ENCODE results near the gene NUP54. TPM values are rescaled to one million over a fixed set of nuclear protein-coding genes. Genes with fewer than 3 reads are reported as not detected.

The NUP54 gene
- total RNA-seq, 2 donors from 2014 or later: 63.7 to 66.6 TPM

- Mint-ChIP-seq H3K36me3 (peaks cover 35% of the 10 kb centered on the region), H3K4me1 (ENCODE audit: low read depth in 2 of 2) (no peaks in the 10 kb centered on the region), H3K4me3 (no peak overlapping the region), H3K9me3 (no peaks in the 10 kb centered on the region), H3K27ac (no peak overlapping the region), H3K27me3 (no peaks in the 10 kb centered on the region)
- ATAC-seq (no peak), DNase-seq (ENCODE audit: low spot score) (no peak)
Measured at GRCh38 chr4:76116821-76117220, 31.4 kb downstream of the NUP54 start.

DNA sequence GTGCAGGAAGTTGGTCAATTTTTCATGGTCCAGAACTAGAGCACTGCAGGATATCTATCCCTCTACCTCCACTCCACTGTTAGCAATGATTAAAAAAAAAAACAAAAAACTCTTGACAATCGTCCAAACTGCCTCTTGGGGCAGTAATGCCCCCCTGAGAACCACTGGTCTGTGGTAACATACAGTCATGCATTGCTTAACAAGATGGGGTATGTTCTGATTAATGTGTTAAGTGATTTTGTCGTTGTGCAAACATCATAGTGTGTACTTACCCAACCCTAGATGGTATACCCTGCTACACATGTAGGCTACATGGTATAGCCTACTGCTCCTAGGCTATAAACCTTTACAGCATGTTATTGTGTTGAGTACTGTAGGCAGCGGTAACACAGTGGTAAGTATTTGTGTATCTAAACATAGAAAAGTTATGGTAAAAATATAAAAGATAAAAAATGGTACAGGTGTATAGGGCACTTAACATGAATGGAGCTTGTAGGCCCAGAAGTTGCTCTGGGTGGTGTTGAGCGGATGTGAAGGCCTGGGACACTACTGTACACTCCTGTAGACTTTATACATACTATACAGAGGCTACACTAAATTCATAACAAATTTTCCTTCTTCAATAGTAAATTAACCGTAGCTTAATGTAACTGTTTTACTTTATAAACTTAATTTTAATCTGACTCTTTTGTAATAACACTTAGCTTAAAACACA is 39.6 kb downstream of the NUP54 start:
- Mint-ChIP-seq H3K36me3 (peaks cover 7% of the 10 kb centered on the region), H3K27ac (no peak overlapping the region), H3K9me3 (no peaks in the 10 kb centered on the region), H3K4me1 (ENCODE audit: low read depth in 2 of 2) (no peaks in the 10 kb centered on the region), H3K4me3 (no peak overlapping the region), H3K27me3 (peaks cover 0 to 1% of the 10 kb centered on the region in 2 donors)
- ATAC-seq (peak; percentile 81 to 86), DNase-seq (ENCODE audit: low spot score) (no peak)

GRCh38 chr4:76106442-76106841 is 41.8 kb downstream of the NUP54 start:
- no peak for ATAC-seq
- Mint-ChIP-seq H3K4me3 (no peak overlapping the region), H3K9me3 (no peaks in the 10 kb centered on the region), H3K36me3 (no peaks in the 10 kb centered on the region), H3K27ac (no peak overlapping the region), H3K4me1 (ENCODE audit: low read depth in 2 of 2) (no peaks in the 10 kb centered on the region), H3K27me3 (peaks cover 3 to 7% of the 10 kb centered on the region in 2 donors)
- no peak for DNase-seq (ENCODE audit: low spot score)

DNA sequence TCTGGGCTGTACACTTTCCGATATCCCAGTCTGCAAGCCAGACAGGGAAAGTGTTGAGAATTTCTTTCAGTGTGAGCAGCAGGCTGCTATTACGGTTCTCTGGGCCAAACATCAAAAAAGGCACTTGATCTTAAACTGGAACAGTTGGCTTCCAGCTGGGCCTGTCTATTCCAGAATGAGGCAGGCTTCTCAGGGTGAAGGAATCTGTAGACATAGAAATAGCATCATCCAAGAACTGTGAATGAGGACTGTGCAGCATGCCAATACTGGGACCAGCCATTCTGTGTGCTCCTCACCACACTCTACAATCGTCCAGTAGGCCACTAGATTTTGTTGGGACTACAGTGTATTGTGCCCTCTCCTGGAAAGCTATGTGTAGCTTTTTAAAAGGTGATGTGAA is 42.5 kb downstream of the NUP54 start:
- Mint-ChIP-seq H3K4me3 (no peak overlapping the region), H3K9me3 (no peaks in the 10 kb centered on the region), H3K27me3 (peaks cover 5 to 7% of the 10 kb centered on the region in 2 donors), H3K27ac (no peak overlapping the region), H3K36me3 (no peaks in the 10 kb centered on the region), H3K4me1 (ENCODE audit: low read depth in 2 of 2) (no peaks in the 10 kb centered on the region)
- ATAC-seq (no peak), DNase-seq (ENCODE audit: low spot score) (no peak)

- no peak overlapping the region for H3K27ac Mint-ChIP-seq
- H3K4me1 Mint-ChIP-seq (ENCODE audit: low read depth in 2 of 2): no peaks in the 10 kb centered on the region
- H3K36me3 Mint-ChIP-seq: no peaks in the 10 kb centered on the region
- DNase-seq (ENCODE audit: low spot score) (no peak), ATAC-seq (no peak)
- no peak overlapping the region for H3K4me3 Mint-ChIP-seq
- H3K9me3 Mint-ChIP-seq: no peaks in the 10 kb centered on the region
- peaks cover 0 to 10% of the 10 kb centered on the region in 2 donors for H3K27me3 Mint-ChIP-seq
Measured at GRCh38 chr4:76096076-76096475, 52.1 kb downstream of the NUP54 start.

GRCh38 chr4:76095568-76095967 is 52.6 kb downstream of the NUP54 start:
- ATAC-seq (no peak), DNase-seq (ENCODE audit: low spot score) (no peak)
- Mint-ChIP-seq H3K4me1 (ENCODE audit: low read depth in 2 of 2) (peaks cover 0 to 3% of the 10 kb centered on the region in 2 donors), H3K36me3 (no peaks in the 10 kb centered on the region), H3K27me3 (peaks cover 0 to 8% of the 10 kb centered on the region in 2 donors), H3K9me3 (no peaks in the 10 kb centered on the region), H3K4me3 (no peak overlapping the region), H3K27ac (no peak overlapping the region)

DNA sequence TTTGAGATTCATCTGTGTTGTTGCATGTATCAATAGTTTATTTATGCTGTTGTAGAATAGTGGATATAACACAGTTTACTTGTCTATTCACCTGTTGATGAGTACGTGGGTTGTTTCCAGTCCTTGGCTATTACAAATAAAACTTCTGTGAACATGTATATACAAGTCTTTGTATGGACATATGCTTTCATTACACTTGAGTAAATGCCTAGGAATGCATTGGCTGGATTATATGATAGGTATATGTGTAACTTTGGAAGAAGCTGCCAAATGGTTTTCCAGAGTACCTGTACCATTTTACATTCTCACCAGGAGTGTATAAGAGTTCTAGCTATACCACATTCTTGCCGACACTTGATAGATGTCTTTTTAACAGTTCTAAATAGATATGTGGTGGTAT is 57.1 kb downstream of the NUP54 start:
- Mint-ChIP-seq H3K4me1 (ENCODE audit: low read depth in 2 of 2) (peaks cover 0 to 6% of the 10 kb centered on the region in 2 donors), H3K27me3 (peaks cover 0 to 13% of the 10 kb centered on the region in 2 donors), H3K9me3 (no peaks in the 10 kb centered on the region), H3K36me3 (no peaks in the 10 kb centered on the region), H3K4me3 (no peak overlapping the region), H3K27ac (no peak overlapping the region)
- ATAC-seq (no peak), DNase-seq (ENCODE audit: low spot score) (no peak)

DNA sequence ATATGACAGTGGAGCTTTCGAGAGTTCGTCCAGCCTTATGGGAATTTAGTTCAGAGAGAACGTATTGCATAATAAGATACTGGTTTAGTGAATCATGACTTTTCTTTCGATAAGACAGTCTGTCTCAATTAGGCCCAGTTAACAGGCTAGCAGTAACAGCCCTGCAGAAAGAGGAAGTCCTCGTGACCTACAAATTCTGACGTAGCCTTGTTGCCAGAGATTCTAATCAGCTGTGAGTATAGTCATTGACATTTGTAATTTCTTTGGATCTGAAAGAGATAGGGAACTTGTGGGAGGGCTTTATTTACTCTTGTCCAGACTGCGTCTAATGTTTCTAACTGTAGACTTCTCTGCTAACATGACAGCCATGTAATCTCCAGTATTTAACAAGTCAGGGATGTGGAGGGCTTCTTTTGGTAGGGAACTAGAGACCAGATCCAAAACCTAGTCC is 57.9 kb downstream of the NUP54 start:
- peaks cover 0 to 6% of the 10 kb centered on the region in 2 donors for H3K4me1 Mint-ChIP-seq (ENCODE audit: low read depth in 2 of 2)
- no peak overlapping the region for H3K27ac Mint-ChIP-seq
- H3K27me3 Mint-ChIP-seq: peaks cover 0 to 13% of the 10 kb centered on the region in 2 donors
- H3K36me3 Mint-ChIP-seq: no peaks in the 10 kb centered on the region
- H3K9me3 Mint-ChIP-seq: no peaks in the 10 kb centered on the region
- no peak overlapping the region for H3K4me3 Mint-ChIP-seq
- DNase-seq (ENCODE audit: low spot score) (no peak), ATAC-seq (peak; percentile 78 to 91)

DNA sequence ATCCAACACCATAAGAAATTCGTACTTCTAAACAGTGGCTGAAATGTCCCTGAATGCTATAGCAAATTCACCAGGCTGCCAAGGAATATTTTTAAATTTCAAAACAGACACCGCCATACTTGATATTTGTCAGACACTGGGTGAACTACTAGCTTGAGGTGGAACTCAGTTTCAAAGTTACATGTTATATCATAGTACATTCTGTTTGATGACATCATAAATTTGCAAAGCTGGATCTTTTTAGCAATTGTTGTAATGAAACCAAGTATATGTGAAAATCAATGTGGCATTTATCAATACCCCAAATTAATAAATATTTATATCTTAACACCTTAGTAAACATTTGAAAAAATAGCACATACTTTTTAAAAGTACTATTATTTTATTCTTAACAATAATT is 59.5 kb downstream of the NUP54 start:
- Mint-ChIP-seq H3K36me3 (no peaks in the 10 kb centered on the region), H3K4me1 (ENCODE audit: low read depth in 2 of 2) (peaks cover 0 to 6% of the 10 kb centered on the region in 2 donors), H3K27ac (no peak overlapping the region), H3K9me3 (no peaks in the 10 kb centered on the region), H3K4me3 (no peak overlapping the region), H3K27me3 (peaks cover 0 to 16% of the 10 kb centered on the region in 2 donors)
- no peak for ATAC-seq
- no peak for DNase-seq (ENCODE audit: low spot score)

GRCh38 chr4:76087007-76087769 is 61.0 kb downstream of the NUP54 start:
- ATAC-seq (no peak), DNase-seq (ENCODE audit: low spot score) (no peak)
- no peak overlapping the region for H3K4me3 Mint-ChIP-seq

DNA sequence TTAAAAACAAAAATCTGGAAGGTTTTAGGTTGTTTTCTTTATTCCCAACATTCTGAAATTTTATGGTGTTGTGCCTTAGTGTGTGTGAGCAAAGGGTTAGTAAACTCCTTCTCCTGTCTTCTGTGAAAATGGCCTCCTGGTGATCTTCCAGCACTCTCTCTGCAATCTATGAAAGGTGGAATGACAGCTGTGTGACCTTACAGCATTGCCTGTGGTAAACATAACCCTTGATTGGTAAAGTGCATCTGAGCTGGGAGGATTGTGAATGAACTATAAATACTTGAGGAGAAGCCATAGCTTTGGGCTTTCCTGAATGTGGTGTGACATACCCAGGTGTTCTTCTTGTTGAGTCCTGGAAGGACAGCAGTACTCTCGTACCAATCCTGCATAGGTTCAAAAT is 63.7 kb downstream of the NUP54 start:
- Mint-ChIP-seq H3K27ac (no peak overlapping the region), H3K9me3 (no peaks in the 10 kb centered on the region), H3K4me1 (ENCODE audit: low read depth in 2 of 2) (no peaks in the 10 kb centered on the region), H3K27me3 (peaks cover 3 to 14% of the 10 kb centered on the region in 2 donors), H3K36me3 (no peaks in the 10 kb centered on the region), H3K4me3 (no peak overlapping the region)
- DNase-seq (ENCODE audit: low spot score) (no peak), ATAC-seq (no peak)

More at GRCh38 chr4:76087007-76087769, 61.0 kb downstream of the NUP54 start:
- no peaks in the 10 kb centered on the region for H3K36me3 Mint-ChIP-seq
- H3K9me3 Mint-ChIP-seq: no peaks in the 10 kb centered on the region
- peaks cover 0 to 6% of the 10 kb centered on the region in 2 donors for H3K4me1 Mint-ChIP-seq (ENCODE audit: low read depth in 2 of 2)
- peaks cover 0 to 11% of the 10 kb centered on the region in 2 donors for H3K27me3 Mint-ChIP-seq
- no peak overlapping the region for H3K27ac Mint-ChIP-seq

- ATAC-seq (no peak), DNase-seq (ENCODE audit: low spot score) (no peak)
- H3K4me1 Mint-ChIP-seq (ENCODE audit: low read depth in 2 of 2): no peaks in the 10 kb centered on the region
- H3K27ac Mint-ChIP-seq: no peak overlapping the region
- H3K36me3 Mint-ChIP-seq: no peaks in the 10 kb centered on the region
- H3K9me3 Mint-ChIP-seq: no peaks in the 10 kb centered on the region
- H3K4me3 Mint-ChIP-seq: no peak overlapping the region
- H3K27me3 Mint-ChIP-seq: peaks cover 8 to 21% of the 10 kb centered on the region in 2 donors
Measured at GRCh38 chr4:76083386-76083988, 64.7 kb downstream of the NUP54 start.

DNA sequence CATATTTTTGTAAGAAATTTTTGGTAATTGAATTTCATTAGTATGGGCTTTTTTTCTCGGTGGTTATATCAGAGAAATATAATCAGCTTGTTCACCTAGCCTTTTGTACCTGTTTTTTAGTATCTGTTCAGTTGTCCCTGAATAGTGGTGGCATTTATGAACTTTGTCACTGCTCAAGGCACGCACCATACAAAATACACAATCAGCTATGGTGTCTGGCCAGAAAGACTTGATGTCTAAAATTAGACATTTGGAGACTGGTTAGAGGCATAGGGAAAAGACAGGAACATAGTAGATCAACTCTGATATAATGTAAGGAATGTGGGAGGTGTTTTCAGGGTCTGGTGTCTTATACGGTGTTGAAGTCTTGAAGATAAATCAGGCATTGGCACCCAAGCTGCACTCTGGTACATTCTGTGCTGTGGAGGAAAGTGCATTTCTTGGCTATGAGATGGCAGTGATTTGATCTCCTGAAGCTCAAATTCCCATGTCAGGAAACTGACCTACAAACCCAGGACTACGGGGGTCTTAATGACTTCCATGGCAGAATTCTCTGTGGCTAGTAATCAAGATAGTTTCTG is 70.1 kb downstream of the NUP54 start:
- no peak overlapping the region for H3K4me3 Mint-ChIP-seq
- no peaks in the 10 kb centered on the region for H3K36me3 Mint-ChIP-seq
- H3K4me1 Mint-ChIP-seq (ENCODE audit: low read depth in 2 of 2): no peaks in the 10 kb centered on the region
- no peak for ATAC-seq
- H3K9me3 Mint-ChIP-seq: no peaks in the 10 kb centered on the region
- H3K27ac Mint-ChIP-seq: no peak overlapping the region
- DNase-seq (ENCODE audit: low spot score): no peak
- peaks cover 10 to 20% of the 10 kb centered on the region in 2 donors for H3K27me3 Mint-ChIP-seq
